ENCODE results near the gene C19orf38.

DNA sequence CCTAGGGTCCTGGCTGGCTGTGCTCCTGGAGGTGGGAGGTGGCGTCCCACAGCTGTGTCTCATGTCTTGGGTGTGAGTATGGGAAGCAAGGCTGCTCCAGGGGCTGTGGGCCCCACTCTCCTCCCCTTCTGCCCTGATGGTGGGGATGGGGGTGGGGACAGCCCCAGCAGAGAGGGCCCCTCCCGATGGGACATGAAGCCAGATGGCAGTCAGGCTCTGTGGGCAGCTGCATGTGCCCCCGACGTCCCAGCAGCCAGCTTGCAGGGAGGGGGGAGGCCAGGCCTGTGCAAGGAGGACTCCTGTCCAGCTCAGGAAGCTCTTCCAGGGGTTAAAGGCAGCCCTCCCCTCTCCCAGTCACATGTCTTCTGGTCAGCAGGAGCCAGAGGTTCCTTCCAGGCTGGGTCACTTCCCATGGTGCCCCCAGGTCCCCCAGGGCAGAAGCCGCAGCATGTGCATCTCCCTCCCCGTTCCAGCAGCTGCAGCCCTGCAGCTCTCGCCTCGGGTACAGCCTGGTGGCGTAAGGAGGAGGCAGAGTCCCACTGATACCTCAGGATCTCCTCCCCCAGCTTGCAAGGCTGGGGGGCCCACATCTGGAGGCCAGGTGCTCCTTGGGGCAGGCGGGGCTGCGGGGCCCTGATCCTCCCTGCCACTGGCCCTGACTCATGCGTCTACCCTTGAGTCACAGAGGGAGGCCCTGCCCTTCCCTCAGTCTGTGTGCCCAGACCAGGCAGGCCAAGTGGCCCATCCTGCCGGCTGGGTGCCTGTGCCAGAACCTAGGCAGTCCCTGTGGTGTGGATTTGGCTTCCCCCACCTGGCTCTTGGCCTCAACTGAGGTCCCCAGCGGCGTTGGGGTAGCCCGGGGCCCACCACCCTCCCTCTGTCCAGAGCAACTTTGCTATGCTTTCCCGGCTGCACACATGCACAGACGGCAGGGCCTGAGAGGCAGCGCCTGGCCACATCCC is 67.2 kb downstream of the C19orf38 start:
- TF ChIP-seq CTCF (IDR thresholded peaks at IDR 0.05; ENCODE audit: insufficient read depth, low read length) (no peak), REST (IDR thresholded peaks at IDR 0.05; ENCODE audit: insufficient replicate concordance, low read depth) (no peak), POLR2AphosphoS5 (IDR thresholded peaks at IDR 0.05; ENCODE audit: low read depth) (no peak), GABPA (IDR thresholded peaks at IDR 0.05; ENCODE audit: low read depth) (no peak)

All from HL-60 (cell line).